Fibroblast of skin of back (primary cell): Measurements from ENCODE around the gene DPF1.
"Not testable (repeated sequence)": the region's sequence is repeated elsewhere in the genome, so short reads cannot be mapped to it uniquely, and the experiment has no call there.

ENCODE experiments used
- DNase-seq: peaks from one replicate; pipeline ENCODE4 v3.0.0-alpha.2; 2013

DPF1 gene

GRCh38 chr19:38250821-38251563 lies 27.0 kb upstream of the DPF1 start:
- peak; percentile 62 for DNase-seq

- no peak for DNase-seq
These were observed 26.4 kb upstream of the DPF1 start for GRCh38 chr19:38250428-38250820.

DNA sequence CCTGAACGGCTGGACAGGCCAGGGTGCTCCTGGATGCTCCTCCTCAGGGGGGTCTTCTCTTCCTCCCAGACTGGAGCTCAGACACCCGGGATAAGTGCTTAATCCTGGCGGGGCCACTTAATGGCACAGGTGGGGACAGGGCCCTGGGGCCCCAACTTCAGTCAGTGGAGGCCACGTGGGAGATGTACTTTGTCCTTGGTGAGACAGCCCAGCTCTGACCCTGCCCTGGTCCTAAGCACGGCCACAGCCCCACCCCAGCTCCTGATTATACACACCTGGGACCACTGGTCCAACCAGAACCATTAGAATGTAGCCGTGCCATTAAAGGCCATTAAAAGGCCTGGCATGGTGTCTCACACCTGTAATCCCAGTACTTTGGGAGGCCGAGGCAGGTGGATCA lies 24.4 kb upstream of the DPF1 start:
- DNase-seq = no peak

- DNase-seq = no peak
These were observed 23.8 kb upstream of the DPF1 start for GRCh38 chr19:38247734-38248268.

GRCh38 chr19:38247126-38247525 lies 23.1 kb upstream of the DPF1 start:
- no peak for DNase-seq

DNA sequence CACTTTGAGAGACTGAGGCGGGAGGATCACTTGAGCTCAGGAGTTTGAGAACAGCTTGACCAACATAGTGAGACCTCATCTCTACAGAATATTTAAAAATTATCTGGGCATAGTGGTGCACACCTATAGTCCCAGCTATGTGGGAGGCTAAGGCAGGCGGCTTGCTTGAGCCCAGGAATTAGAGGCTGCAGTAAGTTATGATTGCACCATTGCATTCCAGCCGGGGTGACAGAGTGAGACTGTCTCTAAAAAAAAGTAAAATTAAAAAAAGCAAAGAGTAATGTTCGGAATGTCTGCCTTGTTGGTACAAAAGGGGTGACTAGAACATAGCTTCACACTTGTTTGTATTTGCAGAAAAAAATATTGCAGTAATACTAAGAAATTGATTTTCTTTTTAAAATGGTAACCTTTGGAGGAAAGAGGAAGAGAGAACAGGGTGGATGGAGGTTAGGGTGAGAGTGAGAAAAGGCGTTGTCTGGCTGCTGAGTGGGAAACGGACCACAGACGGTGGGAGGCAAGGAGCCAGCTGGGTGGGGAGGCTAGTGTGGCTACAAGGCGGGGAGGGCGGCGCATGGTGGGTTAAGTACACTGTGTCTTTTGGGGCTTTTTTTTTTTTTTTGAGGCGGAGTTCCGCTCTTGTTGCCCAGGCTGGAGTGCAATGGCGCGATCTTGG lies 21.9 kb upstream of the DPF1 start:
- peak; percentile 79 for DNase-seq

DNA sequence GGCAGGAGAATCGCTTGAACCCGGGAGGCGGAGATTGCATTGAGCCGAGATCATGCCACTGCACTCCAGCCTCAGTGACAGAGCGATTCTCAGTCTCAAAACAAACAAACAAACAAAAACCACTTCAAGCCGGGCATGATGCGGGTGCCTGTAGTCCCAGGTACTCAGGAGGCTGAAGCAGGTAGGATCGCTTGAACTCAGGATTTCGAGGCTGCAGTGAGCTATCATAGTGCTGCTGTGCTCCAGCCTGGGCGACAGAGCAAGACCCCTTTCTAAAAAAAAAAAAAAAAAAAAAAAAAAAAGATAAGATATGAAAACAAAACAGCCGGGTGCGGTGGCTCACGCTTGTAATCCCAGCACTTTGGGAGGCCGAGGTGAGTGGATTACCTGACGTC lies 19.3 kb upstream of the DPF1 start:
- DNase-seq = no peak

DNA sequence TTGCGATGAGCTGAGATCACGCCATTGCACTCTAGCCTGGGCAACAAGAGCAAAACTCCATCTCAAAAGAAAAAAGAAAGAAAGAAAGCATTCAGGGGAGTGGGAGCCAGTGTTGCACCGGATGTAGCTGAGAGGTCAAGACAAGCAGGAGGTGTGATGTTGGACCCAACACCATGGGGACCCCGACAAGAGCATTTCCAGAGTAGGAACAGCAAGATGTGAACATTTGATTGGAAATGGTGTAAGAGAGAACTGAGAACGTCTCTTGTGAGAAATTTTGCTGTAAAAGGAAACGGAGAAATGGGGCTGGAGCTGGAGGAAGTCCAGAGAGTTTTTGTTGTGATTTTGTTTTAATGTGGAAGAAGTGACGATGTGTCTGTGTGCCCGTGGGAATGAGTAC lies 15.8 kb upstream of the DPF1 start:
- no peak for DNase-seq

DNA sequence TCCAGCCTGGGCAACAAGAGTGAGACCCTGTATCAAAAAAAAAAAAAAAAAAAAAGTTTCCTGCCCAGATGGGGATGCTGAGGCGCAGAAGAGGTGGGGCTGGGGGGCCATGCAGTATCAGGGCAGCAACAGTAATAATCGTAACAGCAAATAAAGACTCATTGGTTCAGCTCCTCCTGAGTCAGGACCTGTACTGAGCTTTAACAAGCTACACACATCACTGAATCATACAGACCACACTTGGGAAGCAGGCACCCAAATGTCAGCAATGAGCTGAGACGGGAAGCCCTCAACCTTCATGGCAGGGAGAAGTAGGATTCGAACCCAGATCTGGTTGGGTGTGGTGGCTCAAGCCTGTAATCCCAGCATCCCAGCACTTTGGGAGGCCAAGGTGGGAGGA lies 10.6 kb upstream of the DPF1 start:
- no peak for DNase-seq

DNA sequence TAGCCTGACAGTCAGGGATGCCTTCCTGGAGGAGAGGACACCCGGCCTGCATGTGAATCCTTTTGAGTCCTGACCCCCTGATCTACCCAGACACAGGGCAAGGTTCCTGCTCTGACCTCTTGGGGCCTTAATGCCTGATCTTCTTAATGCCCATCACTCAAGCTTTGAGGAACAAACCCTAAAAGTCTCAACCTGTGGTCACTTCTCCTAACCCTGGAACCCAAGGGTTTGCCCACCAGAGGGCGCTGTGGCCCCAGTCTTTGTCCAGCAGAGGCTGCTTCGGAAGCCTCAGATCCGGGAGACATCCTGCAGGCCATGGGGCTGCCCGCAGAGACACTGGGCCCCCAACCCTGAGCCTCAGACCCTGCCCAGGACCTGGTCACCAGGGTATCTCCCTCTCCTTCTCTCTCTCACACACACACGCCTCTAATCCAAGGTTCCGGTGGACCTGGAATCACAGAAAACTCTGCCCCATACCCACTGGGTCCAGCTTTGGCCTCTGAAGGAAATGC lies 9.8 kb upstream of the DPF1 start:
- peak; percentile 68 for DNase-seq

DNA sequence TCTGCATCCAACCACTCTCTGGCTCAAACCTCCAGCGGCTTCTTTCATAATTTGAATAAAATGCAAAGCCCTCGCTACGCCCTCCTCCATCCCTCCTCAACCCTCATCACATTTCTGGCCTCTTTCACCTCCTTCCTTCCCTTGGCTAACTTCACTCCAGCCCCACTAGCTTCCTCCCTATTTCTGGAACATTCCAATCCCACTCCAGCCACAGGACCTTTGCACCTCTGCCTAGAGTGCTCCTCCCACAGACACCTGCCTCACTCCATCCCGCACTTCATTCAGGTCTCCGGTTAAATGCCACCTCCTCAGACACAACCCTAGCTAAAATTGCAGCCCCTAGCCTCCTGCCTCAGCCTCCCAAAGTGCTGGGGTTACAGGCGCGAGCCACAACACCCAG lies 7.9 kb upstream of the DPF1 start:
- DNase-seq = no peak

- DNase-seq = not testable (repeated sequence)
These were observed 6.6 kb upstream of the DPF1 start for GRCh38 chr19:38230506-38231133.

DNA sequence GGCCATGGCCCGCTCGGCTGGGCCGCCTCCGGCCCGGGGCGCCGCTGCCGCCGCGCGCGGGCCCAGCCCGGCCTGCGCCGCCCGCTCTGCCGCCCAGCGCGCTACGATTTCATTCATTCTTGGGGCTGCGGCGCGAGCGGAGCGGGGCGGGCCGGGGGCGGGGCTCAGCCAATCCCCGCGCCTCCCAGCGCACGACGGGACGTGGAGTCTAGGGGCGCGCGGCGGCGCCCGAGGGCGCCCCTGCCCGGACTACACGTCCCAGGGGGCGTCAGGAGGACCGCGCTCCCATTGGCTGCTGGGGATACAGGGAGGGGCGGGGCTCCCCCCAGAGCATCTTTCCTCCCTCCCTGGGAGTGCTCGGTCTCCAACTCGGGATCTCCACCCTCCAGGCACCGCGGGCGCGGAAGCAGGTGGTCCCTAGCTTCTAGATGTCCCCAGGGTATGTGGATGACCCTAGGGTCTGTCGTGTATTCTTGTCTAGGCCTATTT lies 5.6 kb upstream of the DPF1 start:
- DNase-seq = peak; percentile 90

DNA sequence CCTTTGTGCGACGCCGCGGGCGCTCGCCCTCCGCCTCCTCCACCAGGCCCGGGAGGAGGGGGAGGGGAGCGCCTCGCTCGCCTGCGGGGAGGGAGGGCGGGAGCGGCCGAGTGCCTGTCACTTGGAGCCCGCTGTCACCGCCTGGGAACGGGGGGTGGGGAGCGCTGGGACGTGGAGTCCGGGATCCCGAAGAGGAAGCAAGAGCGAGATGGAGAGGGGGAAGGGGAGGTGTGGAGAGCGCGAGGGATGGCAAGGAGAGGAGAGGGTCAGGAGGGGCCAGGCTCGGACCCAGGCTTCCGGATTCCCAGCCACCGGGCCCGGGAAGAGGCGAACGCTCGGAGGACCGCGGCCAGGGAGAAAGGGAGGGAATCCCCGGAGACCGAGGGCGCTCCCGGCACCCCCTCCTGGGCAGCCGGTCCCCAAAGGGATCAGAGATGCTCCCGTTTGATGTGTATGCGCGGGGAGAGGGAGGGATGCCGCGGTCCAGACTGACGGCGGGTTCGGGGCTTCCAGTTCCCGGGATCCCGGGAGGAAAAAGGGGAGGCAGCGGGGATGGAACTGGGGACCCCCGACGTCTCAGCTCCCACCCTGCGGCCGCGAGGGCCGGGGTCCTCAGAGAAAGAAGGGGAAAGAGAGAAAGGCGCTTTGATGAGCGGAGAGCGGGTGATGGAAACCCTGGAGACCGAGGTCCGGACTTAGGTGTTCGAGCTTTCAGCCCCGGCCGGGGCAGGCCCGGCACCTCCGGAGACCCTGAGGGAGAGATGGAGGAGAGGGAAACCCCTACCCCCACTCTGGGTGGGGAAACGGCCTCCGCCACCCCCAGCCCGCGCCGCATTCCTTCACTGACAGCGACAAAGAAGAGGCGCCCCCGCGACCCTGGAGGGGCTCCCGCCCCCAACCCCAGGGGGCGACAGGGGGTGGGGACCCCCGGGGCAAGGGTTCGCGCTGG lies 4.7 kb upstream of the DPF1 start:
- no peak for DNase-seq

GRCh38 chr19:38228005-38228377 lies 4.0 kb upstream of the DPF1 start:
- DNase-seq = no peak

DNA sequence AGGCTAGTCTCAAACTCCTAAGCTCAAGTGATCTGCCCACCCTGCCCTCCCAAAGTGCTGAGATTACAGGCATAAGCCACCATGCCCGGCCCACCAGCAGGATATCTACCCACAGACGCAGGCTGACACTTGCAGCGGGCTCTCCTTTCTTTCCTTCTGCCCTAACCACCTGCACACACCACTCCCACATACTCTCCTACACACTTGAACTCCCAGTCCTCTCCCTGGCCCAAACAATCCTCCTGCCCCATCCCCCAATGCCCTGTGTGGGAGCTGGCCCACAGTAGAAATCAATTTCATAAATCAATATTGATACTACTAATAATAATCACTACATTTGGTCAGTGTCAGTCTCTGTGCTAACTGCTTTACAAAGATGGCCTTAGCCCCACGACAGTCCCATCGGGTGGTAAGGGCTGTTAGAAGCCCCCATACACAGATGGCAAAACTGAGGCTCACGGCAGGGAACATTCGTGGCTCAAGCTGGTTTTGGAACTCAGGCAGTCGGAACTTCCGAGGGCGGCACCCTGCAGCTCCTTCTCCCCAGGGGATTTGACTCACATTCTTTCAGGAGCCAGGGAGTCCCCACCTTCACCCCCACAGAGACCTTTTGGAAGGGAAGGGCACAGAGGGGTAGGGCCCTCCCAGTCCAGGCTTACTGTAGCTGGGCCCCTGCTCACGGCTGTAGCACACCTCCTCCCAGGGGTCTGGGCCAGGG lies 3.4 kb upstream of the DPF1 start:
- DNase-seq = no peak

DNA sequence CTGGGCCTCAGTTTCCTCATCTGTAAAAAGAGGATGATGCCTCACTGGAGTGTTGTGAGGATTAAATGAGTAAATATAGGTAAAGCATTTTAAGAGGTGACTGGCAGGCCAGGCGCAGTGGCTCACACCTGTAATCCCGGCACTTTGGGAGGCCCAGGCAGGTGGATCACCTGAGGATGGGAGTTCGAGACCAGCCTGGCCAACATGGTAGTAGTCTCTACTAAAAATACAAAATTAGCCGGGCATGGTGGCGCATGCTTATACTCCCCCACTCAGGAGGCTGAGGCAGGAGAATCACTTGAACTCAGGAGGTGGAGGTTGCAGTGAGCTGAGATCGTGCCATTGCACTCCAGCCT lies 819 bp upstream of the DPF1 start:
- DNase-seq = not testable (repeated sequence)

DNA sequence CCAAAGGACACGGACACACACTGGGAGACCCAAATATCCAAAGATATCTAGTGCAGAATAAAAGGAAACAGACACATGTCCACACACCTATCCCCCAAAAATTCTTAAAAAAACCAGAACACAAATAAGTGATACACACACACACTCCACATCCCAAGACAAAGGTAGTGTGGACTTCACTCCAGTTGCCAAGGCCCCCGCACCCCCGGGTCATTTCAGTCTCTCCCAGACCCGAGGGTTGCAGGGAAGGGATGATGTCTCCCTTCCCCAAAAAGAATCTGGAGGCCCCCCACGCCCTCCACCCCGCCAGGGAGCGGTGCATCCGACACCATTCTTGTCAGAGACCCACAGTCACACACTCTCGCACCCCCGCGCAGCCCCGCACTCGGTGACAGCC lies 407 bp downstream of the DPF1 start:
- no peak for DNase-seq

DNA sequence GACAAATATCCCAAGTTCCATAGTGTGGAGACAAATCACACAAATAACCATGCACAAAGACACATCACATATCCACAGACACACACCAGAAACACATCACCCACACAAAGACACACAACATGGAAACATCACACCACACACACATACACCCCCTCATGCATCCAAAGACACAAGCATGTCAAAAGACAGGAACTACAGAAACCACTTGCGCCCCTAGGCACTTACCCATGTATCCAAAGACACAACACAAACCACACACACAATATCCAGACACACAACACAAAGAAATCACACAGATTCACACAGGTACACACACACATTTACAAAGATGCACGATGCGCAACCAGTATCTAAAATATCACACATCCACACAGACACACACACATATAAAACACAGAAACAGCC lies 901 bp downstream of the DPF1 start:
- DNase-seq = no peak

DNA sequence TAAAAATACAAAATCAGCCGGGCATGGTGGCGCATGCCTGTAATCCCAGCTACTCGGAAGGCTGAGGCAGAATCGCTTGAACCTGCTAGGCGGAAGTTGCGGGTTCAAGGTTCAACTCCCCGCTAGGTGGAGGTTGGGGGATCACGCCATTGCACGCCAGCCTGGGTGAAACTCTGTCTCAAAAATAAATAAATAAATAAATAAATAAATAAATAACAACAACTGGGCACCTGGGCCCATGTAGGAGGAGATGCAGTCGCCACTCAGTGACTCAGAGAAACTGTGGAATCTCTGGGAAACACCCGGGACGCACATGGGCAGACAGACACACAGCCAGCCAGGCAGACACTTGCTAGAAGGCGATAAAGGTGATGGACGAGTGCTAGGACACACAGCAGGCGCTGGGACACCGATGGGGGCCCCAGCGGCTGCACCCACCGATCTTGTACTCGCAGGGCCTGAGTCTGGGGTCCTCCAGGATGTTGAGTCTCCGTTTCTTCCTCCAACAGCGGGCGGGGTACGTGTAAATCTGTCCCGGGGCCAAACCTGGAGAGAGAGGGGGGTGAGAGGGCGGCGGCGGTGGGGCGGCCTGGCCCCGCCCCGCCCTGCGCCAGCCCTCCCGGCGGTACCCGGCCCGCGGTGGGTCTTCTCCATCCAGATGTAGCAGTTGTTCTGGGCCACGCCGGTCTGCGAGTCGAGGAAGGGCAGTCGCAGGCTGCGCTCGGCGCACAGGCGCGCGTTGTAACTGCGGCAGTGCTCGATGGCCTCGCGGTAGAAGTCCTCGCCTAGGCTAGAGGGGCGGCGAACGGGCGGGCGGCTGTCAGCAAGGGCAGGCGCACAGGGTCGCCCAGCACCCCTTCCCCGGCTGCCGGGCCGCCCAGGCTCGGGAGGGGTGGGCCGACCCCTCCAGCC lies 1.8 kb downstream of the DPF1 start:
- no peak for DNase-seq

GRCh38 chr19:38221421-38221820 lies 2.6 kb downstream of the DPF1 start:
- DNase-seq = no peak
